ENCODE data around the gene PRKCD.

- TF ChIP-seq POLR2AphosphoS5 (IDR thresholded peaks at IDR 0.05; ENCODE audit: low read depth, low read length) (no peak), TAF1 (IDR thresholded peaks at IDR 0.05; ENCODE audit: borderline replicate concordance, insufficient read depth, low read length) (no peak)
Observed at GRCh38 chr3:53229171-53229570, 68.2 kb downstream of the PRKCD start.
